Choroid plexus epithelial cell (primary cell): ENCODE measurements around the gene MACF1.
A peak's percentile ranks its signal among the peaks of the same experiment; 100 is the strongest.
"Not testable (repeated sequence)": the region's sequence is repeated elsewhere in the genome, so short reads cannot be mapped to it uniquely, and the experiment has no call there.

Experiments
- DNase-seq: peaks from one replicate; pipeline ENCODE4 v3.0.0-alpha.2; 2010; ENCODE audit warnings: low read depth
- H3K4me3 ChIP-seq: 2 replicates; pipeline ENCODE4 v1.5.1; 2011; ENCODE audit warnings: low read depth, mild to moderate bottlenecking, control low read depth, low read length, moderate library complexity
- TF ChIP-seq, protein P1 (sequence below): conservative IDR thresholded peaks from 2 replicates; pipeline ENCODE4 v1.5.1; 2011; ENCODE audit warnings: low read depth, mild to moderate bottlenecking, control low read depth, inconsistent platforms, low read length, moderate library complexity

MACF1 gene

DNA sequence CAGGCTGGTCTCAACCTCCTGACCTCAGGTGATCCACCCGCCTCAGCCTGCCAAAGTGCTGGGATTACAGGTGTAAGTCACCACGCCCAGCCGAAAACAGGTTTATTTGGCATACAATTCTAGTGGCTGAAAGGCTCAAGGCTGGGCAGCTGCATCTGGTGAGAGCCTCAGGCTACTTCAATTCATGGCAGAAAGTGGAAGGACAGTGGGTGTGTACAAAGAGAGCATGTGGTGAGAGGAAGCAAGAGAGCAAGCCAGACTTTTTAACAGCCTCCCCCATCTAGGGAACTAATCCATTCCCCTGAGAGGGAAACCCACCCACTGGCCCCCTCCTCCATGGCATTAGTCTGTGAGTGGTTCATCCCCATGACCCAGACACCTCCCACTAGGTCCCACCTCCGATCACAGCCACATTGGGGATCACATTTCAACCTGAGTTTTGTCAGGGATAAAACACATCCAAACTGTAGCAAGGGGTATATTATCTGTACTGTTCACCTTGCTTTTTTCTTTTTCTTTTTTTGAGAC is 296.4 kb downstream of the MACF1 start:
- DNase-seq = no peak
- TF ChIP-seq, protein P1, sequence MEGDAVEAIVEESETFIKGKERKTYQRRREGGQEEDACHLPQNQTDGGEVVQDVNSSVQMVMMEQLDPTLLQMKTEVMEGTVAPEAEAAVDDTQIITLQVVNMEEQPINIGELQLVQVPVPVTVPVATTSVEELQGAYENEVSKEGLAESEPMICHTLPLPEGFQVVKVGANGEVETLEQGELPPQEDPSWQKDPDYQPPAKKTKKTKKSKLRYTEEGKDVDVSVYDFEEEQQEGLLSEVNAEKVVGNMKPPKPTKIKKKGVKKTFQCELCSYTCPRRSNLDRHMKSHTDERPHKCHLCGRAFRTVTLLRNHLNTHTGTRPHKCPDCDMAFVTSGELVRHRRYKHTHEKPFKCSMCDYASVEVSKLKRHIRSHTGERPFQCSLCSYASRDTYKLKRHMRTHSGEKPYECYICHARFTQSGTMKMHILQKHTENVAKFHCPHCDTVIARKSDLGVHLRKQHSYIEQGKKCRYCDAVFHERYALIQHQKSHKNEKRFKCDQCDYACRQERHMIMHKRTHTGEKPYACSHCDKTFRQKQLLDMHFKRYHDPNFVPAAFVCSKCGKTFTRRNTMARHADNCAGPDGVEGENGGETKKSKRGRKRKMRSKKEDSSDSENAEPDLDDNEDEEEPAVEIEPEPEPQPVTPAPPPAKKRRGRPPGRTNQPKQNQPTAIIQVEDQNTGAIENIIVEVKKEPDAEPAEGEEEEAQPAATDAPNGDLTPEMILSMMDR = no peak
- H3K4me3 ChIP-seq = no peak overlapping the region

DNA sequence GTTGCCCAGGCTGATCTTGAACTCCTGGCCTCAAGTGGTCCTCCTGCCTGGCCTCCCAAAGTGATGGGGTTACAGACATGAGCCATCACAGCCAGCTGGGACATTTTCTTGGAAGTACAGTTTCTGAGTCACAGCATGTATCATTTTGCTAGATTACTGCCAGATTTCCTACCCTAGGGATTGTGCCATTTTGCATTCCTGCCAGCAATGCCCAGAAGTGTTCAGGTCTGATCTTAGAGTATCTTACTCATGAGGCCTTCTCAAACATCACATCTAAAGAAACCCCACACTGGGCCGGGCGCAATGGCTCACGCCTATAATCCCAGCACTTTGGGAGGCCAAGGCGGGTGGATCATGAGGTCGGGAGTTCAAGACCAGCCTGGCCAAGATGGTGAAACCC is 297.2 kb downstream of the MACF1 start:
- DNase-seq = no peak
- H3K4me3 ChIP-seq = no peak overlapping the region
- TF ChIP-seq, protein P1 = no peak

DNA sequence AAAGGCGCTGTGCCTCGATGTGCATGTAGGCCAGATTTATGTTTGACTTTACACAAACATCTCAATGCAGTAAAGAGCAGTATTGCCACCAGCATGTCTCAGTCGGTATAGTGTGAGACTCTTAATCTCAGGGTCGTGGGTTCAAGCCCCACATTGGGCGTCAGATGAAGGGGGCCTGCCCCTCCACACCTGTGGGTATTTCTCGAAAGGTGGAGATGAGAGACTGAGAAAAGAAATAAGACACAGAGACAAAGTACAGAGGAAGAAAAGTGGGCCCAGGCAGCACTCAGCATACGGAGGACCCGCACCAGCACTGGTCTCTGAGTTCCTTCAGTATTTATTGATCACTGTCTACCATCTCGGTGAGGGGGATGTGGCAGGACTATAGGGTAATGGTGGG is 299.9 kb downstream of the MACF1 start:
- not testable (repeated sequence) for H3K4me3 ChIP-seq, DNase-seq

DNA sequence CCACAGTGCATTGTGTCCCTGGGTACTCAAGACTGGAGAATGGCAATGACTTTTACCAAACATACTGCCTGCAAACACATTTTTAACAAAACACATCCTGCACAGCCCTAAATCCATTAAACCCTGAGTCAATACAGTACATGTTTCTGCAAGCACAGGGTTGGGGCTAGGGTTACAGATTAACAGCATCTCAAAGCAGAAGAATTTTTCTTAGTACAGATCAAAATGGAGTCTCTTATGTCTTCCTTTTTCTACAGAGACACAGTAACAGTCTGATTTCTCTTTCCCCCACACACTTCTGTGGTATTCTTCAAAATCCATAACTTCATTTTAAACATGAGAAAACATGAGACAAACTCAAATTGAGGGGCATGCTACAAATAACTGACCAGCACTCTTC is 300.8 kb downstream of the MACF1 start:
- DNase-seq = no peak
- TF ChIP-seq, protein P1 = no peak
- H3K4me3 ChIP-seq = no peak overlapping the region

DNA sequence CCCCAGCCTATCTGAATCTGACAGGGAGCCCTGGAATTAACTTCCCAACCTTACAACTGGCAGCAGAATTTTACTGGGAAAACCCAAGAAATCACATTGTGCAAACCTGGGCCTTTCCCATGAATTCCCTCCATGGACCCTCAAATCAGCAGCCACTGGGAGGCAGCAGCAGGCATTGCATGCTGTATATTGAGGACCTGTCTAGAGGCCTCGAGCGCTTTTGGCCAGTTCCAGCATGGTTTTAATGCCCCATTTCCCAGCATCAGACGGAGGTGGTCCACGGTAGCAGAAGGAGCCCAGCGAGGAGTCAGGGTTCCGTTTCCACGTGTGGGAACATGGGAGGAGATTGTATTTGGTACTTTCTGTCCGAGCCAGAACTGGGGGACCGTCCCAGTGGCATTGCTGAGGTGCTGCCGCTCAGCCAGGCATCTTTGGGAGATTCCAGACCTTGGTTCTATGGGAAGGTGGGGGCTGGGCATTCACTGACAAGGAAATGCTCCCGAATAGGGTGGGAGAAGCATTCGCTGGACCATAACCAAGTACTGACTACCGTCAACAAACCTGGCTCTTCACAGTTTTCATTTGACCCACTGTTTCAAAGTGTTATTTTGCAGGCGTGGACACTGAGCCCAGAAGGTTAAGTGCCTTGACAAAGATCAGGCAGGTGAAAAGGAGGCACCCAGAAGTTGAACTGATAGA is 302.9 kb downstream of the MACF1 start:
- no peak overlapping the region for H3K4me3 ChIP-seq
- TF ChIP-seq, protein P1 = peak; percentile 68
- peak; percentile 48 for DNase-seq

DNA sequence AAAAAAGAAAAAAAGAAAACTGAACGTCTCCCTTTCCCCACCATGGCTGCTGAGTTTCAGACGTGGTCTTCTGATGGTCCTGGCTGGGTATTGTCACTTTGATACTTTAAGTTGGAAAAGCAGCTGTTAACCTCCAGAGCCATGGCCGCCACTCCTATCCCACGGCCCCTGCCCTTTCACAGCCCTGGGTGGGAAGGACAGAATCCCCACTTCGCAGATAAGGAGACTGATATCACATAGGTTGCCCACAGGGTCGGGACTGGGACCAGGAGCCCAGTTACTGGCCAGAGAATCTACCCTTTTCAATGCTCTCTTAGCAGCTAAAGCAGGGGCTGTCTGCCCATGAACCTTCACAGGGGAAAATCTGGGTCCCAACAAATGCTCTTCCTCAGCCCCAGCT is 303.8 kb downstream of the MACF1 start:
- no peak for DNase-seq
- H3K4me3 ChIP-seq = no peak overlapping the region
- TF ChIP-seq, protein P1 = no peak

DNA sequence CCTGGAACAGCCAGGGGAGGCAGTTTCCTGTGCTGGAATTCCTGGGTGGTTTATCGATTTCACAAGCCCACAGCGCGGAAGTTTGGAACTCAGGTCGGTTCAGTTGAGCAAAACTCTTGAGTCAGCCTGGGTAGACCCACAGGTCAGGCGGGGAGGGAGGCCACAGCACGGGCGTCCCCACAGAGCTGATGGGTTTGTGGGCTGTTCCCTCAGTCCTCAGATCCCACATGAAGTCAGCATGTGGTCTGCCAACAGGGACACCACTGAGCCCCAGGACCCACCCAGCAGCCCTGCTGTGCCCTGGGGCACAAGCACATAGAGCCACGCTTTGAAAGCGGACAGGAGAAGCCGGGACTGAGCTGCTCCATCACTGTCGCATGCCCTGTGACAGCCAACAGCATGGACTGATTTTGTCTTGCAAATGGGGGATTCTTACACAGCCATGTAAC is 304.4 kb downstream of the MACF1 start:
- H3K4me3 ChIP-seq = no peak overlapping the region
- peak; percentile 69 for DNase-seq
- TF ChIP-seq, protein P1 = no peak
